Measurements from ENCODE around the gene CENPT. TPM values are rescaled to one million over a fixed set of nuclear protein-coding genes. Genes with fewer than 3 reads are reported as not detected.

Gene CENPT
- total RNA-seq, 1 donor from 2014 or later = 82.9 TPM

GRCh38 chr16:67845291-67846062 is 2.0 kb downstream of the CENPT start:
- no peak for DNase-seq (ENCODE audit: low spot score)
- H3K9me3 Mint-ChIP-seq (ENCODE audit: unreplicated experiment) = no peaks in the 10 kb centered on the region
- H3K36me3 Mint-ChIP-seq (ENCODE audit: low read depth, unreplicated experiment) = no peaks in the 10 kb centered on the region
- TF ChIP-seq CTCF (IDR thresholded peaks at IDR 0.05; ENCODE audit: unreplicated experiment) = no peak
- H3K4me3 Mint-ChIP-seq (ENCODE audit: unreplicated experiment) = peak overlapping the region; percentile 94
- peaks cover 34% of the 10 kb centered on the region for H3K4me1 Mint-ChIP-seq (ENCODE audit: unreplicated experiment)
- peaks cover 10% of the 10 kb centered on the region for H3K27me3 Mint-ChIP-seq (ENCODE audit: unreplicated experiment)
- H3K27ac Mint-ChIP-seq (ENCODE audit: unreplicated experiment) = peak overlapping the region; percentile 98

GRCh38 chr16:67844497-67844896 is 3.0 kb downstream of the CENPT start:
- H3K27me3 Mint-ChIP-seq (ENCODE audit: unreplicated experiment) = peaks cover 13% of the 10 kb centered on the region
- H3K4me3 Mint-ChIP-seq (ENCODE audit: unreplicated experiment) = no peak overlapping the region
- no peaks in the 10 kb centered on the region for H3K9me3 Mint-ChIP-seq (ENCODE audit: unreplicated experiment)
- H3K27ac Mint-ChIP-seq (ENCODE audit: unreplicated experiment) = no peak overlapping the region
- no peaks in the 10 kb centered on the region for H3K36me3 Mint-ChIP-seq (ENCODE audit: low read depth, unreplicated experiment)
- DNase-seq (ENCODE audit: low spot score) = no peak
- H3K4me1 Mint-ChIP-seq (ENCODE audit: unreplicated experiment) = peaks cover 34% of the 10 kb centered on the region
- no peak for TF ChIP-seq CTCF (IDR thresholded peaks at IDR 0.05; ENCODE audit: unreplicated experiment)

GRCh38 chr16:67843343-67843765 is 4.1 kb downstream of the CENPT start:
- H3K27ac Mint-ChIP-seq (ENCODE audit: unreplicated experiment) = peak overlapping the region; percentile 30
- no peaks in the 10 kb centered on the region for H3K36me3 Mint-ChIP-seq (ENCODE audit: low read depth, unreplicated experiment)
- no peaks in the 10 kb centered on the region for H3K9me3 Mint-ChIP-seq (ENCODE audit: unreplicated experiment)
- H3K4me1 Mint-ChIP-seq (ENCODE audit: unreplicated experiment) = peaks cover 34% of the 10 kb centered on the region
- H3K27me3 Mint-ChIP-seq (ENCODE audit: unreplicated experiment) = peaks cover 13% of the 10 kb centered on the region
- peak; percentile 15 for DNase-seq (ENCODE audit: low spot score)
- TF ChIP-seq CTCF (IDR thresholded peaks at IDR 0.05; ENCODE audit: unreplicated experiment) = no peak
- peak overlapping the region; percentile 91 for H3K4me3 Mint-ChIP-seq (ENCODE audit: unreplicated experiment)

- no peak overlapping the region for H3K27ac Mint-ChIP-seq (ENCODE audit: unreplicated experiment)
- H3K27me3 Mint-ChIP-seq (ENCODE audit: unreplicated experiment) = peaks cover 13% of the 10 kb centered on the region
- TF ChIP-seq CTCF (IDR thresholded peaks at IDR 0.05; ENCODE audit: unreplicated experiment) = no peak
- peak; percentile 59 for DNase-seq (ENCODE audit: low spot score)
- no peaks in the 10 kb centered on the region for H3K36me3 Mint-ChIP-seq (ENCODE audit: low read depth, unreplicated experiment)
- H3K4me1 Mint-ChIP-seq (ENCODE audit: unreplicated experiment) = peaks cover 29% of the 10 kb centered on the region
- H3K4me3 Mint-ChIP-seq (ENCODE audit: unreplicated experiment) = peak overlapping the region; percentile 91
- H3K9me3 Mint-ChIP-seq (ENCODE audit: unreplicated experiment) = no peaks in the 10 kb centered on the region
Observed at GRCh38 chr16:67842509-67843342, 4.8 kb downstream of the CENPT start.
